ENCODE measurements around the gene SLC6A19. TPM values are rescaled to one million over a fixed set of nuclear protein-coding genes. Genes with fewer than 3 reads are reported as not detected.

The SLC6A19 gene
- total RNA-seq, 1 donor from 2014 or later = not detected

DNA sequence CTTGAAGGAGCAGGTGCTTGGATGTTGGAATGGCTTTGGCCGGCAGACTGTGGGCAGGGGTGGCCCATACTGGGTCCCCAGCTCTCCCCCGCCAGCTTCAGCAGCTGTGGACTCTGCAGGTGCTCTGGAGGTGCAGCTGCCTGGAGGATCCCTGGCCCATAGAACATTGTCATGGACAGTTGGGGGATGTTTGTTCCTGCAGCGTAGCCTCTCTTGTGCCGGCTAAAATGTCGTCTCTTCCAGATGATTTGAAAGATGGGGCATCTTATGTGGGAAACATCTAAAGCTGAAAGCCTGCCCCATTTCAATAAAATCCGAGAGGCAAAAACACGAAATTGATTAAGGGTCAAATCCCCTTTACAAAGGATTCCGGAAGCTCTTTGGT, 13.5 kb upstream of the SLC6A19 start:
- Histone ChIP-seq H3K4me1 (no peaks in the 10 kb centered on the region), H3K36me3 (no peaks in the 10 kb centered on the region), H3K4me3 (no peak overlapping the region), H3K27ac (no peak overlapping the region), H3K27me3 (no peaks in the 10 kb centered on the region), H3K9me3 (no peaks in the 10 kb centered on the region)
- TF ChIP-seq POLR2A (IDR thresholded peaks at IDR 0.05) = no peak
- no peak for TF ChIP-seq POLR2AphosphoS5 (IDR thresholded peaks at IDR 0.05; ENCODE audit: insufficient read depth in 1 of 2, low read depth in 1 of 2)
- TF ChIP-seq, protein P1, sequence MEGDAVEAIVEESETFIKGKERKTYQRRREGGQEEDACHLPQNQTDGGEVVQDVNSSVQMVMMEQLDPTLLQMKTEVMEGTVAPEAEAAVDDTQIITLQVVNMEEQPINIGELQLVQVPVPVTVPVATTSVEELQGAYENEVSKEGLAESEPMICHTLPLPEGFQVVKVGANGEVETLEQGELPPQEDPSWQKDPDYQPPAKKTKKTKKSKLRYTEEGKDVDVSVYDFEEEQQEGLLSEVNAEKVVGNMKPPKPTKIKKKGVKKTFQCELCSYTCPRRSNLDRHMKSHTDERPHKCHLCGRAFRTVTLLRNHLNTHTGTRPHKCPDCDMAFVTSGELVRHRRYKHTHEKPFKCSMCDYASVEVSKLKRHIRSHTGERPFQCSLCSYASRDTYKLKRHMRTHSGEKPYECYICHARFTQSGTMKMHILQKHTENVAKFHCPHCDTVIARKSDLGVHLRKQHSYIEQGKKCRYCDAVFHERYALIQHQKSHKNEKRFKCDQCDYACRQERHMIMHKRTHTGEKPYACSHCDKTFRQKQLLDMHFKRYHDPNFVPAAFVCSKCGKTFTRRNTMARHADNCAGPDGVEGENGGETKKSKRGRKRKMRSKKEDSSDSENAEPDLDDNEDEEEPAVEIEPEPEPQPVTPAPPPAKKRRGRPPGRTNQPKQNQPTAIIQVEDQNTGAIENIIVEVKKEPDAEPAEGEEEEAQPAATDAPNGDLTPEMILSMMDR (IDR thresholded peaks at IDR 0.05) = no peak
- intact Hi-C loops (cut with DNase I) = no loop called here
- DNase-seq (ENCODE audit: extremely low spot score in 2 of 2) = no peak

DNA sequence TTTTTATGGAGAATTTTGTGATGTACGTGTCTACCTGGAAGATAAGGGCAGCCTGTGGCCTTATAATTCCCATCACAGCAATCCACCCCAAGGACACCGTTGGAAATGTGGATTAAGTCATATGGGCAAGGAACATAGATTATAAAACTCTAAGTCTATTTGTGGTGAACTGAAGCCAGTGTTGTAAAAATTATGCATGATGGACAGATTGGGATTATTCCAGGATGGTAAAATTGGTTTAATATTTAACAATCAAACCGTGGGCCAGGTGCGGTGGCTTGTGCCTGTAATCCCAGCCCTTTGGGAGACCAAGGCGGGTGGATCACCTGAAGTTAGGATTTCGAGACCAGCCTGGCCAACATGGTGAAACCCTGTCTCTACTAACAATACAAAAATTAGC, 12.9 kb upstream of the SLC6A19 start:
- no peaks in the 10 kb centered on the region for H3K9me3 ChIP-seq
- DNase-seq (ENCODE audit: extremely low spot score in 2 of 2) = no peak
- intact Hi-C loops (cut with DNase I) = no loop called here
- no peak overlapping the region for H3K27ac ChIP-seq
- no peak overlapping the region for H3K4me3 ChIP-seq
- no peak for TF ChIP-seq POLR2A (IDR thresholded peaks at IDR 0.05)
- no peak for TF ChIP-seq POLR2AphosphoS5 (IDR thresholded peaks at IDR 0.05; ENCODE audit: insufficient read depth in 1 of 2, low read depth in 1 of 2)
- TF ChIP-seq, protein P1 (IDR thresholded peaks at IDR 0.05) = no peak
- H3K27me3 ChIP-seq = no peaks in the 10 kb centered on the region
- no peaks in the 10 kb centered on the region for H3K36me3 ChIP-seq
- no peaks in the 10 kb centered on the region for H3K4me1 ChIP-seq

DNA sequence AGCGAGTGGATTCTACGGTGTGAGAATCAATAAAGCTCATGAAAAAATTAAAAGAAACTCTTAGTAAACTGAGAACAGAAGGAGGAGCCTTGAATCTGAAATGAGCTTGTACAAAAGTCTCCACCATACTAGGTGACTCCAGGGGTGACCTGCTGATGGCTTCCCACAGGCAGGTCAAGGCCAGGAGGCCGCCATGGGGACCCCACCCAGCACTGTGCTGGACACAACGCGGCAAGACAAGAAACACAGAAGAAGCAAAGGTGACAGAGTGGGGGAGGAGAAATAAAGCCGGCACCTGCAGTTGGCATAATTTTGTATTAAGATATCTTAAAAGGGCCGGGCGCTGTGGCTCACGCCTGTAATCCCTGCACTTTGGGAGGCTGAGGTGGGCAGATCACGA, 12.1 kb upstream of the SLC6A19 start:
- H3K36me3 ChIP-seq = no peaks in the 10 kb centered on the region
- no peak overlapping the region for H3K4me3 ChIP-seq
- intact Hi-C loops (cut with DNase I) = no loop called here
- no peak for TF ChIP-seq POLR2AphosphoS5 (IDR thresholded peaks at IDR 0.05; ENCODE audit: insufficient read depth in 1 of 2, low read depth in 1 of 2)
- TF ChIP-seq, protein P1 (IDR thresholded peaks at IDR 0.05) = no peak
- TF ChIP-seq POLR2A (IDR thresholded peaks at IDR 0.05) = no peak
- H3K27ac ChIP-seq = no peak overlapping the region
- H3K4me1 ChIP-seq = no peaks in the 10 kb centered on the region
- no peaks in the 10 kb centered on the region for H3K27me3 ChIP-seq
- DNase-seq (ENCODE audit: extremely low spot score in 2 of 2) = no peak
- no peaks in the 10 kb centered on the region for H3K9me3 ChIP-seq

DNA sequence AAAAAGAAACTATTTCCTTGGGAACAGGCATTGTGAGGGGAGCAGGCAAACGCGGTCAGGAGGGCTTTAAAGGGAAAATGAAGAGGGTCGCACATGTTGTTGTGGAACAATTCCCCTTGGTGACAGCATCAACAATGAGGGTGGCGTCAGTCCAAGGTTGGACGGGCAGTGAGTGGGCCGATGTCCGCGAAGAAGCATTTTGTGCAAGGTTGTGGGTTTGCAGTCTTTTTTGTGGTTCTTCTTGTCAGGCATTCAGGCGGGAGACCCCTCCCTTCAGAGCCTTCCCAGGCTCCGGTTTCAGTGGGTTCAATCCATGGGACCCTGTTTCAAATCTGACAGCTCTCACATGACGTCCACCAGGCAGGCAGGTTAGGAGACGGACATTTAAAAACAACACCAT, 11.1 kb upstream of the SLC6A19 start:
- H3K36me3 ChIP-seq = no peaks in the 10 kb centered on the region
- no peak for DNase-seq (ENCODE audit: extremely low spot score in 2 of 2)
- H3K27ac ChIP-seq = no peak overlapping the region
- intact Hi-C loops (cut with DNase I) = no loop called here
- H3K9me3 ChIP-seq = no peaks in the 10 kb centered on the region
- no peaks in the 10 kb centered on the region for H3K4me1 ChIP-seq
- no peak overlapping the region for H3K4me3 ChIP-seq
- no peaks in the 10 kb centered on the region for H3K27me3 ChIP-seq
- TF ChIP-seq POLR2AphosphoS5 (IDR thresholded peaks at IDR 0.05; ENCODE audit: insufficient read depth in 1 of 2, low read depth in 1 of 2) = no peak
- no peak for TF ChIP-seq POLR2A (IDR thresholded peaks at IDR 0.05)
- TF ChIP-seq, protein P1 (IDR thresholded peaks at IDR 0.05) = no peak

DNA sequence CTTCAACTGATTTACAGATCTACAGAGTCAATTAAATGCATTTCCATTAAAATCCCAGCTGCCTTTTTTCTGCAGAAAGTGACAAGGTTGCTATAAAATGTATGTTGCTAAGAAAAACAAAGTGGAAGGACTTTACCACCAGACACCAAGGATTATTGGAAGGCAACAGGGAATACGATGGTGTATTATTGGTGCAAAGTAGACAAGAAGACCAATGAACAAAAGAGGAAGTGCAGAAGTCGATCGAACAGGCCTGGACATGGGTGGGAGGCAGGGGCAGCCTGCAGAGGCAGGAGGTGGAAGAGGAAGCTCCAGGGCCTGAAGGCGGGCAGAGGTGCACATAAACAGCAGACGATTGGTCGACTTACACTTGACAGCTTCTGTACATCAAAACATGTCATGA, 10.6 kb upstream of the SLC6A19 start:
- no peaks in the 10 kb centered on the region for H3K36me3 ChIP-seq
- H3K4me3 ChIP-seq = no peak overlapping the region
- TF ChIP-seq, protein P1 (IDR thresholded peaks at IDR 0.05) = no peak
- TF ChIP-seq POLR2A (IDR thresholded peaks at IDR 0.05) (no peak), POLR2AphosphoS5 (IDR thresholded peaks at IDR 0.05; ENCODE audit: insufficient read depth in 1 of 2, low read depth in 1 of 2) (no peak)
- H3K27me3 ChIP-seq = no peaks in the 10 kb centered on the region
- intact Hi-C loops (cut with DNase I) = no loop called here
- no peak for DNase-seq (ENCODE audit: extremely low spot score in 2 of 2)
- H3K9me3 ChIP-seq = no peaks in the 10 kb centered on the region
- no peaks in the 10 kb centered on the region for H3K4me1 ChIP-seq
- no peak overlapping the region for H3K27ac ChIP-seq
